GM18951 (cell line): Measurements from ENCODE around the gene CFAP410.

ENCODE experiments used
- POLR2A ChIP-seq: IDR thresholded peaks from 4 replicates; pipeline ENCODE4 v1.6.1; 2011; ENCODE audit warnings: mild to moderate bottlenecking; ENCODE audit not compliant: insufficient read length, insufficient read depth; ENCODE audit errors: extremely low read depth
- in situ Hi-C: fragments of 300-500 bp; cut with MboI; formaldehyde crosslinking; loops from one replicate; pipeline ENCODE4 v1.12.0; 2022; ENCODE audit warnings: low sequenced_read_pairs, mixed read lengths, inconsistent platforms; ENCODE audit not compliant: unreplicated experiment

CFAP410 gene

DNA sequence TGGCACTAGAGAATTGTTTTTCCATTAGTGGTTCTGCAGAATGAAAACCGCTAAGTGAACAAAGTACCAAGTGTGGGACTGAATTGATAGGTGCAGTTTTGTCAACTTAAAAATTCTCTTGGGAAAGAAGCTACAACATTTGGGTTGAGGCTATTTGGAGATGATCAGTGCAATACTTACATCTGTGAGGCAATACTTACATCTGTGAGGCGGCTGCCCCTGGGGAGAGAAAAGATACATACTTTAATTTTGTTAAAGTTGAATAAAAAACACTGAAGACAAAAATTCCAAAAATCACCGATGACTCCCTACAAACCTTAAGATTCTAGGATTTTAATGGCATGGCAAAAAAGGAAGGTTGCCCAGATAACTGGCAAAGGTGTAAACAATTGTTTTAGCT lies 1.7 kb downstream of the CFAP410 start:
- in situ Hi-C loops: no loop called here
- TF ChIP-seq POLR2A: no peak

DNA sequence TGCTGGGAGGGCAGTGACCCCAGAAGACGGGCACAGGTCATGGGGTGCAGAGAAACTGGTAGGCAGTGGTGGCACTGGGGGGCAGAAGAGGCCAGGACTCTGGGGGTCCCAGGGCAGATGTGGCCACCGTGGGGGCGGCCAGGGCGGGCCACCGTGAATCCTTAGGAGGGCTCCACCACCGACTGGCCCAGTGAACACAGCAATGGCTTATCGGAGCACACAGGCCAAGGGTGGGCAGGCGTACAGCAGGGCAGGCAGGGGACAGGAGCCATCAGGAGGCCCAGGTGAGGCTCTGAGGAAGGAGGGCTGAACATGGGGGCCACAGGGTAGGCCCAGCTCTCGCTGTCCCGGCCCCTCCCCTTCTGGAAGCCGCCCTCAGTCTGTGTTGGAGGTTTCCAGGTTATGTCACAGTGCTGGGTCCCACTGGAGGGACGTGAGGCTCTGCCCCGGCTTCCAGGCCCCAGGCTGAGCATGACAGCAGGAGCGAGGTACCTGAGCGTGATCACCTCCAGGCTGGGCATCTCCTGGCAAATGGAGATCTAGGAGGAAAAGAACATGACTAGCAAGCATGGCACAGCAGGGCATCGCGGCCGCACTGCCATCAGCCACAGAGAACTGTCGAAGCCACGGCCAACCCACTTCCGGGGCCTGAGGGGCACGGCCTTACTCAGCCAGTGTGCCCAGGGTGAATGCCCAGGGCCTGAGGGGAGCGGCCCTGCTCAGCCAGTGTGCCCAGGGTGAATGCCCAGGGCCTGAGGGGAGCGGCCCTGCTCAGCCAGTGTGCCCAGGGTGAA lies 3.7 kb downstream of the CFAP410 start:
- no peak for TF ChIP-seq POLR2A
- in situ Hi-C loops: no loop called here

DNA sequence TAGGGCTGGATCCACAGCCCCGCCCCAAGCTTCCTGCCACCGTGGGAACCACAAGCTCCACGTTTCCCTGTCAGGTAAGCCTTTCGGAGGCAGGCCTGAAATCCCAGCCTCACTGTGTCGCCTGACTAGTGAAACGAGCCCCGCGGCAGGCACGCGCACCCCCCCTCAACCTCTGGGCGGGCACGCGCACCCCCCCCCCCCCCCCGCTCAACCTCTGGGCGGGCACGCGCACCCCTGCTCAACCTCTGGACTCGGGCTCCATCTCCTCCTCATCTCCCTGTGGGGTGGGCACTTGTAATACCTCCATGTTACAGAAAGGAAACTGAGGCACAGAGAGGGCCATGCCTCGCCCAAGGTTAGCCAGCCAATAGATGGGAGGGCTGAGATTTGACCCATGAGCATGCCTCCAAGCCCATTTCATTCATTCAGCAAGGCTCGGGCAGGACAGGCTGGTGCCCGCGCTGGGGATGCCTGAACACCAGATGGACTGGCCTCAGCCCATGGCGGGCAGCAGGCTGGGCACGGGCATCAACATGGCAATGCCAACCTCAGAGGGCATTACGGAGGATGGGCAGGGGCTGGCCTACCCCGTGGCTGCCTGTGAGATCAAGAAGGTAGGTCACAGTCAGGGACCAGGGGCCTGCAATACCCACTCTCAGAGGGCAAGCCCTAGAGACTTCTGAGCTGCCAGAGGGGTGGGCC lies 4.7 kb downstream of the CFAP410 start:
- in situ Hi-C loops: no loop called here
- no peak for TF ChIP-seq POLR2A

DNA sequence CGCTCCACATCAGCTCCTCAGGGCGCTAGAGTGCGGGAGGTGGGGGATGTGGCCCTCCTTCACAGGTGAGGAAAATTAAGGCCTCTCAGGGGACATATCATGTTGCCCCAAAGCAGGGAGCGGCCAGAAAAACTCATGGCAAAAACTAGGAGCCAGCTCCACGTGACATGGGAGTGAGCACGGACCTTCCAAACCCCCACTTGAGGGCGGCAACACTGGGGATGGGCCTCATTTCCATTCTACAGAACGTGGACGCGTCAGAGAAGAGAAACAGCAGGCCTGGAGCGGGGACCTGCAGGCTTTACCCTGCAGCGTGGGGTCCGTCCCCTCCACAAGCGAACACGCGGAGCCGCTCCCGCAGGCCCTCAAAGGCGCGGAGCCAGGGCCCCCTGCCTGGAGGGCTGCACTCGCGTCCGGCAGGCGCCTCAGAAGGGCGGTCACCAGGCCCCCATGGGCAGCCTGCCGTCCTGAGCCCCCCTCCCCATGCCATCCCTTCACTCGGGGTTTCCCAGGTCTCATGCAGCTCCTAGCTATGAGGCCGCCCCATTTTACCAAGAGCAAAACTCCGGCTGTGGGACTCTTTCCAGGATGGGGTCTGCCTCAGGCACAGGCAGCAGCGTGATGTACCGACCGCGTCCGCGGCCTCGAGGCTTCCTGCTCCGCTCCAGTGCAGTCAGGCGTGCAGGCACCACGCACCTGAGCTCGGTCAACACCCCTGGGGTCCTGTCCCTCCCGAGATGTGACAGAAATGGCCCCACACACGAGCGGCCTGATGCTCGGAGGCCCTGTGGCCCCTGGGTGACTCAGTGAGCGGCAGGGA lies 5.5 kb downstream of the CFAP410 start:
- in situ Hi-C loops: no loop called here
- no peak for TF ChIP-seq POLR2A

DNA sequence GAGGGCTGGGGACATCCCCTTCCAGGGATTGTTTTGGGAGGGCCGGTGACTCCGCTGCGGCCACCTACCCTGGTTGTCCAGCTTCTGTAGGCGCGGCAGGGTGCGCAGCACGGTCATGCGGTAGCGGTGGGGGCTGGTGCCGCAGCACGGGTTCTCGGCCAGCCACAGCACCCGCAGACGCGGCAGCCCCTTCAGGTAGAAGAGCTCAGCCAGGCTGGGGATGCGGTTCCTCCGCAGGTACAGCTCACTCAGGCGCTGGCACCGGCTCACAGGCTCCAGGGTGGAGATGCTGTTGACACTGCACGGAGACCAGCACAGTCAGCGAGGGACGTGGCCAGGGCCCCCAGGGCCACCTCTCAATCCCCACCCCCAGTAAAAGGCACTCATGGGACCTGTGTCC lies 6.2 kb downstream of the CFAP410 start:
- in situ Hi-C loops: no loop called here

DNA sequence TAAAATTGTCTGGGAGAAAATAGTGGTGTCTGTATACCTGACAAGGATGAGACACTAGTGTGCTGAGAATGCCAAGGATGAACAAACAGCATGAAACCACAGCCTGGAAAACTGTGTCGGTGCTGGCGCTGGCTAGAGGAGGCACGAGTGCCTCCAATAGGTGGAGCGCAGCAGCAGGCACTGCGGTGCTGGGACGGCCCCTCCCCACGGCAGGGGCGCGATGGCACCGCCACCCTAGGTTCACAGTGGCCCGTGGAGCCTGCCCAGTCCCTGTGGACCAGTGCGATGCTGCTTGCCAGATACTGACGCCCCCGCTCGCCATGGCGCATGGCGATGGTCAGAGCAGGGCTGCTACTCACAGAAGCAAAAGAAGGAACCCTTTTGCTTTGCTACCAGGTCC lies 6.8 kb downstream of the CFAP410 start:
- TF ChIP-seq POLR2A: no peak
- in situ Hi-C loops: no loop called here

More for the DNA sequence above, 6.2 kb downstream of the CFAP410 start:
- no peak for TF ChIP-seq POLR2A

DNA sequence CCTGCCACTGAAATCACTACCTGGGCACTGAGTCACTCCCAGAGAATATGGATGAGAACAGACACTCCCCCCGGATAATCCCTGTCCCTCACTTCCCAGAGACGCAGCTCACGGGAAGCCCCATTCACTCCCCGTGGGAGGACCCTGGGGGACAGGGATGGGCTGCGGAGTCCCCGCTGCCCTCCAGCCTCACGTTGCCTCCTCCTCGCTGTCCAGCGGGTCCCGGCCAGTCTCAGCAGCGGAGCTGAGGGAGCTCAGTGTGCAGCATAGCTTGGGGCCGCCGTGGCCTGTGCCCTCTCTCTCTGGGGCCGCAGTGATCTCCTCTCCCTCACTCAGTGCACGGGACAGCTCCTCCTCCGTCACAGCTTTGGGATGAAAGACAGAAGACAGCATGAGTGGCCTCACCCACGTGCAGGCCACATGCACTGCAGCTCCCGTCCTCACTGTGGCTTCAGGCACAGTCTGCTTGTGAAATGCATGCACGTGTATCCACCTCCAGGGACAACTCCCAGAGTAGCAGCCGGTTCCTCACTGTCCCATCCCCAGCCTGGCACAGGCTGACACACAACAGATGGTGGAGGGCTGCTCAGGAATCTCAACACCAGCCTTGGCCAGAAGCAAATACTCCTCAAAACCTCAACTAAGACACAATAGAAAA lies 7.4 kb downstream of the CFAP410 start:
- TF ChIP-seq POLR2A: no peak
- in situ Hi-C loops: no loop called here

DNA sequence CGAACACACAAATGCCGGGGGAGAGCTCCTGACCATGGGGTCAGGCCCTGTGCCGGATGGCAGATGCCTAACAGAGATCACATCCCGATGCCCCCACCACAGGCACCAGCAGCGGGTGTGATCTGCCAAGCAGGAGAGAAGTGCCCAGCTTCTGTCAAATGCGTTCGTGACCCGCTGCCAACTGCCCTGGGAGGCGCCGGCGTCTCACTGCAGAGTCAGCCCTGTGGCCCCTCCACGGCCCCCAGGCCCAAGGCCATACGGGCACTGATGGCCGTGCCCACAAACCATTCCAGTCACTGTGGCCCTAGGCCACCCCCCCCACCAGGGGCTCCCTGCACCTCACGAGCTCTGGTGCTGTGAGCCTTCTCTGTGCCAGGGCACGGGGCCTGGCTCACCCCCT lies 8.0 kb downstream of the CFAP410 start:
- in situ Hi-C loops: no loop called here
- no peak for TF ChIP-seq POLR2A

DNA sequence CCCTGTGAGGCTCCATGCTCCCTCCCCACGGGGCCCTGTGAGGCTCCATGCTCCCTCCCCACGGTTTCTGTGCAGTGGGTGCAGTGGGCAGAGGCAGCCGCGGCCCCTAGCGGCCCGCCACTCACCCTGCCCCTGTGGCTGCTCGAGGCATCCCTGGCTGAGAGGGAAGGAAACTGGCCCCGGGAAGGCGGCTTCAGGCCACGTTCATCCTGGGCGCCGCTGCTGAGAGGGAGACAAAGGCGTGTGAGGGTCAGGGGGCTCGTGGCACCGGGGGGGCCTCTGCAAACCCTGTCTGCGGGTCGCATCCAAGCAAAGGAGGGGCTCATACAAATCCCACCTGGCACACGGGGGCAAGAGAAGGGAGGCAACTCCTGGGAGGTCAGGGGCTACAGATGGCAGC lies 8.5 kb downstream of the CFAP410 start:
- TF ChIP-seq POLR2A: no peak
- in situ Hi-C loops: no loop called here

DNA sequence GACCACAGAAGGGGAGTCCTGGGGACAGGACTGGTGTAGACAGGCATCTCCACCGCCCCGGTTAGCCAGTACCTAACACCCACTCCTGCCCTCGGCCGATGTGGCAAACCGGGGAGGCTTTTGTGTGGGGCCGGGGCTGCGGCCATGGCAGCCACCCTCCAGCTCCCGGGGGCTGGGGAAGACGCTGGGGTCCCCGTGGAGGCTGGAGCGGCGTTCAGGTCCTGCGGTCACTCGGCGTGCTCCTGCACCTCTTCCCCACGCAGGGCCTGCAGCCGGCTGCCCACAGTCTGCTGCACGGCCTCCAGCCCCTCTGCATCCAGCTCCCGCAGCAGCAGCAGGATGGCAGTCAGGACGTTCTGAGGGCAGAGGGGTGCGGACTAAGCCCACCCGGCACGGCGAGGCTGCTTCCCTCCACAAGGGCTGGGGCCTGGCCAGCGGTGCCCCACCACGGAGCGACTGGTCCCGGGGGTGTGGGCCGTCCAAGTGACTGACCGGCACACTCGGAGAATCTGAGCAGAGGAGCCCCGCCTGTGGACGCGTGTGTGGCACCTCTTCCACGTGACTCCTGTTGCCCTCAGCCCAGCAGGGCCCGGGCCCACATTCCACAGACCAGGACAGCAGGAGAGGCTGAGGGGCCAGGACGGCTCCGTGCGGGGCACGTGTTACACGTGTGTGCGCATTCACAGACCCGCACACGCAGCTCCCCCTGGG lies 9.1 kb downstream of the CFAP410 start:
- no peak for TF ChIP-seq POLR2A
- in situ Hi-C loops: no loop called here

DNA sequence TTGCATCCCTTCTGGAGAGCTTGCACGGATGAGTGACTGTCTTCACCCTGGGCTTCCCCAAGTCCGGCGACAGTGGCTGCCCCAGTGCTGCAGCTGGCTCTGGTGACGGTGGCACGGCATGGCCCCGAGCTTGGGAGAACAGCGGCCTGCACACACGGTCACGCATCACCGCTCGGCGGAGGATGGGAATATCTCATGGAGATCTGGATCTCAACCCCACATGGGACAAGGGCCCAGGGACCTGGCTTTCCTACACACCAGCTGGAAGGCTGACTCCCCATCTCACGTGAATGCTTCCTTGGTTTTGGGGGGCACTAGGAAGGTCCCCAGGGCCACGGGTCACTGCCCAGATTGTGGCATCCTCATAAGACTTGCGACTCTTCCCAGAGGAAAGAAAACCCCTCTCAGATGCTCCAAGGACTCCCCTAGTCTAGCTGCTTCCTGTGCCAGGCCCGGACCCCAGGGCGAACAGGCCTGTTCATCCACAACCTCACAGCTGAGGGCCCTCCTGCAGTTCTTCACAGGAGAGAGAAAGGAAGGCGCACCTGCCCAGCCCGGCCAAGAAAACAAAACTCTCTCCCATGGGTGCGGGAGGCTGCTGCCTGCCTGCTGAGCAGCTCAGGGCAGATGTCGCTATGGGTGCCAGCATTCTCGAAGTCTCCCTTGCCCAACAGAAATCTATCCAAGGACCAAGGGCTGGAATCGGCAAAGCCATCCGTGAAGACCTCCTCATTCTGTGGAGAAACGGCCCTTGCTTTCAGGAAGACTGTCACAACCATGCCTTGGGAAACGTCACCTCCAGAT lies 9.9 kb downstream of the CFAP410 start:
- in situ Hi-C loops: no loop called here
- no peak for TF ChIP-seq POLR2A
